H1 (cell line): Measurements from ENCODE around the gene CAV1. TPM values are rescaled to one million over a fixed set of nuclear protein-coding genes. Genes with fewer than 3 reads are reported as not detected.

Source experiments
- BRCA1 ChIP-seq: IDR thresholded peaks from 2 replicates; pipeline ENCODE4 v1.6.1; 2012; ENCODE audit warnings: low read depth, low read length, improper control_type of control experiment
- CHD2 ChIP-seq: IDR thresholded peaks from 2 replicates; pipeline ENCODE4 v1.6.1; 2012; ENCODE audit warnings: low read length, improper control_type of control experiment
- KDM1A ChIP-seq: fragments of 200-600, 300-600 bp; sonication (generic); IDR thresholded peaks from 2 replicates; pipeline ENCODE4 v1.7.1; 2016; ENCODE audit warnings: mild to moderate bottlenecking, low read length, borderline replicate concordance
- POLR2AphosphoS5 ChIP-seq: IDR thresholded peaks from 2 replicates; pipeline ENCODE4 v1.6.1; 2011; ENCODE audit warnings: low read depth, low read length
- TAF7 ChIP-seq: optimal IDR thresholded peaks from 2 replicates; pipeline ENCODE3; 2011; ENCODE audit warnings: low read depth, mild to moderate bottlenecking, inconsistent platforms, low read length, moderate library complexity, borderline replicate concordance
- polyA plus RNA-seq, 7 experiments: library from polyadenylated mRNA; depleted of rRNA in 3 of 7; stranded (reverse) in 5 of 7; unstranded in 2 of 7; fragments of >200 nt in 5 of 7; fragments of 200-250 nt in 2 of 7; gene quantifications; 1 replicate in 5 of 7; 2 replicates in 1 of 7; 4 replicates in 1 of 7; pipeline versions ENCODE4 v1.2.1 to v1.2.3, GENCODE V29; 2011 to 2013; ENCODE audit warnings: missing spikeins in 2 of 7, mixed read lengths in 2 of 7
- total RNA-seq: library from RNA; stranded (reverse); fragmentation: NEBNext Ultra II Directional; extraction: Animal tissue kit (Norgen Biotek cat#: 25700); gene quantifications from 2 replicates; pipeline ENCODE4 v1.2.1, GENCODE V29; 2021

The CAV1 gene
- total and polyA plus RNA-seq, 2 of the 8 experiments (the other 6 are each of a cell fraction or from before 2014, with no cell fraction given), result 16.3 to 21.8 TPM

DNA sequence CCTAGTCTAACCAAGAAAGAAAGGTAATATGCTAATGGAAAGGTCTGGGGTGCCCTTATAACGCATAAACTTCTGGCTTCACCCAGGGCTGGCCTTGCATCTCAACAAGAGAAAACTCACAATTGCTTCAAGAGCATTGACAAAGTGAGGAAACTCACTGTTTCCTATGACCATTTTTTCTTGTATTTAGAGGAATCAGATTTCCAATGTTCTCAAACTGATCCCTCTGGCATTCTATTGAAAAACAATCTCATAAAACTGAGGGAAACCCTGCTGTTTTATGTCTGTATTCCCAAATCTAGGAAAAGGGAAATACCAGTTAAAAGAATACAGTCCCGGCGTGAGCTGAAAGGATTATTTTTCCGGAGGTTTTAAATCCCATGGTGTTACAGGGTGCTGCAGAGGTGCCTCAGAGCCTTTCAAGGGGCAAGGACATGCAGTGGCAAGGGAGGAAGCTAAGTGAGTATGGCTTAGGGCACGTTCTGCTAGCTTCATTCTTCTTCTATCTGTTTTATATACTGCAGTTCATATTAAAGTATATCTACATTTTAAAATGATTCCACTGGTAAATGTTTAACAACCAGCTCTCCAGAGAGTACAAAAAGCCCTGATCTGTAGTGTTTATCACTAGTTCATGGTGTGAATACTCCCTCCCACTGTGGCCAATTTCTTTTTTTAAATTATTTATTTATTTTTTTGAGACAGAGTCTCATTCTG, 68.7 kb downstream of the CAV1 start (continued):
- no peak for TF ChIP-seq KDM1A
- no peak for TF ChIP-seq BRCA1
- no peak for TF ChIP-seq TAF7
- TF ChIP-seq POLR2AphosphoS5, result no peak
- no peak for TF ChIP-seq CHD2
